GM23338 (cell line): Measurements from ENCODE around the gene ARL5C. TPM values are rescaled to one million over a fixed set of nuclear protein-coding genes. Genes with fewer than 3 reads are reported as not detected.

Source experiments
- ATAC-seq: fragments of 200-7000 bp; cut with Tn5 transposase; 3 replicates; pipeline ENCODE4 v1.9.1; 2020
- DNase-seq: peaks from one replicate; pipeline ENCODE4 v3.0.0-alpha.2; 2015; ENCODE audit warnings: low spot score
- H2AFZ ChIP-seq: fragments of 200-600 bp; sonication (generic); 2 replicates; pipeline ENCODE4 v1.8.0; 2016; ENCODE audit warnings: antibody characterized with exemption, mild to moderate bottlenecking, moderate library complexity
- H3F3A ChIP-seq: fragments of 200-600 bp; sonication (generic); replicated peaks from 2 replicates; pipeline ENCODE4 v1.8.0; 2017; ENCODE audit warnings: antibody characterized with exemption, mixed run types, low read depth
- H3K27ac ChIP-seq: fragments of 200-600 bp; sonication (generic); 2 replicates; pipeline ENCODE4 v1.6.1; 2016; ENCODE audit warnings: low read depth
- H3K27me3 ChIP-seq: fragments of 200-600 bp; sonication (generic); 2 replicates; pipeline ENCODE4 v1.8.0; 2016; ENCODE audit warnings: mild to moderate bottlenecking, mixed run types, moderate library complexity; ENCODE audit not compliant: insufficient read depth
- H3K36me3 ChIP-seq: fragments of 200-600 bp; sonication (generic); 2 replicates; pipeline ENCODE4 v1.8.0; 2016; ENCODE audit warnings: mild to moderate bottlenecking; ENCODE audit not compliant: insufficient read depth
- H3K4me1 ChIP-seq: fragments of 200-600 bp; sonication (generic); 2 replicates; pipeline ENCODE4 v1.8.0; 2016; ENCODE audit warnings: mild to moderate bottlenecking, moderate library complexity; ENCODE audit not compliant: insufficient read depth
- H3K4me2 ChIP-seq: fragments of 200-600 bp; sonication (generic); 2 replicates; pipeline ENCODE4 v1.7.1; 2017; ENCODE audit warnings: mixed run types
- H3K4me3 ChIP-seq: fragments of 200-600 bp; sonication (generic); 2 replicates; pipeline ENCODE4 v1.6.1; 2016; ENCODE audit warnings: mixed run types
- H3K79me2 ChIP-seq: fragments of 200-600 bp; sonication (generic); replicated peaks from 2 replicates; pipeline ENCODE4 v1.8.0; 2017; ENCODE audit warnings: mild to moderate bottlenecking; ENCODE audit not compliant: insufficient read depth
- H3K9me2 ChIP-seq: fragments of 200-600 bp; sonication (generic); 2 replicates; pipeline ENCODE4 v1.8.0; 2017; ENCODE audit not compliant: insufficient read depth
- H4K20me1 ChIP-seq: fragments of 200-600 bp; sonication (generic); replicated peaks from 2 replicates; pipeline ENCODE4 v1.8.0; 2017; ENCODE audit warnings: mild to moderate bottlenecking; ENCODE audit not compliant: insufficient read depth
- H3K27ac Mint-ChIP-seq: 2 replicates; pipeline ENCODE4 v1.8.0; 2020; ENCODE audit warnings: inconsistent platforms, mild to moderate bottlenecking, moderate library complexity, mixed read lengths
- H3K27me3 Mint-ChIP-seq: 3 replicates; pipeline ENCODE4 v1.8.0; 2022; ENCODE audit warnings: low read depth, mild to moderate bottlenecking, moderate library complexity, mixed read lengths, inconsistent platforms; ENCODE audit not compliant: insufficient read depth, poor library complexity
- H3K36me3 Mint-ChIP-seq: 3 replicates; pipeline ENCODE4 v1.8.0; 2021; ENCODE audit warnings: low read depth, mild to moderate bottlenecking, inconsistent platforms, moderate library complexity, mixed read lengths
- H3K4me1 Mint-ChIP-seq: 3 replicates; pipeline ENCODE4 v1.8.0; 2020; ENCODE audit warnings: mild to moderate bottlenecking, inconsistent platforms, mixed read lengths
- H3K4me3 Mint-ChIP-seq: 3 replicates; pipeline ENCODE4 v1.8.0; 2021; ENCODE audit warnings: moderate library complexity, mild to moderate bottlenecking, inconsistent platforms, mixed read lengths
- H3K9me3 Mint-ChIP-seq: 3 replicates; pipeline ENCODE4 v1.8.0; 2020; ENCODE audit warnings: moderate library complexity, mild to moderate bottlenecking, inconsistent platforms, mixed read lengths
- CREB1 ChIP-seq: fragments of 250-450 bp; sonication (Bioruptor Pico); IDR thresholded peaks from 2 replicates; pipeline ENCODE4 v1.5.0; 2020; ENCODE audit warnings: low read depth, mild to moderate bottlenecking, moderate library complexity
- CTCF ChIP-seq, 2 experiments: fragments of 200-600 bp in 1 of 2; sonication (generic) in 1 of 2; conservative IDR thresholded peaks; 2 replicates each; pipeline versions ENCODE4 v1.5.1 to v1.6.1; 2016 to 2017; ENCODE audit warnings: antibody characterized with exemption in 2 of 2, low read depth in 2 of 2, mild to moderate bottlenecking in 2 of 2, moderate library complexity in 1 of 2
- ETS1 ChIP-seq: IDR thresholded peaks from 2 replicates; pipeline ENCODE4 v1.6.1; 2016; ENCODE audit warnings: antibody characterized with exemption
- EZH2 ChIP-seq: fragments of 200-600 bp; sonication (generic); IDR thresholded peaks from one replicate; pipeline ENCODE4 v1.8.0; 2017; ENCODE audit warnings: antibody characterized with exemption, mild to moderate bottlenecking, low read depth; ENCODE audit not compliant: unreplicated experiment
- EZH2phosphoT487 ChIP-seq: fragments of 200-600 bp; sonication (generic); IDR thresholded peaks from one replicate; pipeline ENCODE4 v1.8.1; 2018; ENCODE audit warnings: antibody characterized with exemption; ENCODE audit not compliant: unreplicated experiment
- JUNB ChIP-seq: IDR thresholded peaks from one replicate; pipeline ENCODE4 v1.6.1; 2016; ENCODE audit warnings: antibody characterized with exemption; ENCODE audit not compliant: unreplicated experiment
- NANOG ChIP-seq: IDR thresholded peaks from 2 replicates; pipeline ENCODE4 v1.6.1; 2016; ENCODE audit warnings: antibody characterized with exemption, borderline replicate concordance
- POLR2AphosphoS5 ChIP-seq: IDR thresholded peaks from 2 replicates; pipeline ENCODE4 v1.6.1; 2016; ENCODE audit warnings: antibody characterized with exemption, low read depth
- REST ChIP-seq: IDR thresholded peaks from one replicate; pipeline ENCODE4 v1.6.1; 2018; ENCODE audit warnings: antibody characterized with exemption; ENCODE audit not compliant: unreplicated experiment
- STAT1 ChIP-seq: IDR thresholded peaks from one replicate; pipeline ENCODE4 v1.6.1; 2016; ENCODE audit warnings: antibody characterized with exemption; ENCODE audit not compliant: unreplicated experiment
- ZNF114 ChIP-seq: fragments of 250-450 bp; sonication (Bioruptor Pico); IDR thresholded peaks from 2 replicates; pipeline ENCODE4 v1.5.0; 2020; ENCODE audit warnings: mild to moderate bottlenecking, moderate library complexity
- ZNF331 ChIP-seq: fragments of 250-450 bp; sonication (Bioruptor Pico); IDR thresholded peaks from 2 replicates; pipeline ENCODE4 v1.5.0; 2020; ENCODE audit warnings: low read depth, mild to moderate bottlenecking, moderate library complexity
- ZNF462 ChIP-seq: fragments of 250-450 bp; sonication (Bioruptor Pico); IDR thresholded peaks from 2 replicates; pipeline ENCODE4 v1.5.0; 2020; ENCODE audit warnings: mild to moderate bottlenecking, moderate library complexity
- polyA plus RNA-seq: library from polyadenylated mRNA; unstranded; fragments of >200 nt; fragmentation: Nextera tagmentation; extraction: Ambion mirVana; gene quantifications from 2 replicates; pipeline ENCODE4 v1.2.1, GENCODE V29; 2016
- total RNA-seq: library from RNA; depleted of rRNA; stranded (reverse); fragments of >200 nt; shearing (Covaris generic); gene quantifications from 2 replicates; pipeline ENCODE4 v1.2.3, GENCODE V29; 2014

ARL5C gene
- total and polyA plus RNA-seq, 2 experiments from 2014 or later: not detected

- H3K4me3 ChIP-seq: no peak overlapping the region
- H3K36me3 ChIP-seq: no peaks in the 10 kb centered on the region
- peaks cover 9% of the 10 kb centered on the region for H3K36me3 Mint-ChIP-seq
- no peak overlapping the region for H3K4me2 ChIP-seq
- no peak overlapping the region for H3K27ac ChIP-seq
- no peak overlapping the region for H3K27ac Mint-ChIP-seq
- H3K79me2 ChIP-seq: no peaks in the 10 kb centered on the region
- H3K4me1 ChIP-seq: peaks cover 2% of the 10 kb centered on the region; the same call in 1 of the 2 replicates
- no peaks in the 10 kb centered on the region for H4K20me1 ChIP-seq
- peaks cover 14% of the 10 kb centered on the region for H3K4me1 Mint-ChIP-seq
- peak overlapping the region; percentile 38; the same call in 1 of the 2 replicates for H2AFZ ChIP-seq
- ATAC-seq (no peak), DNase-seq (no peak)
- TF ChIP-seq JUNB (no peak), EZH2phosphoT487 (no peak), ZNF462 (no peak), NANOG (no peak), ZNF331 (CRISPR knock-in tag) (no peak), POLR2AphosphoS5 (no peak), ZNF114 (CRISPR knock-in tag) (no peak), CREB1 (CRISPR knock-in tag) (no peak), STAT1 (no peak), ETS1 (no peak), CTCF (conservative IDR thresholded peaks at IDR 0.05; ENCODE audit: low read depth in 2 of 2) (no peak), EZH2 (no peak), REST (no peak)
- H3K4me3 Mint-ChIP-seq: no peak overlapping the region
- no peaks in the 10 kb centered on the region for H3F3A ChIP-seq
- peaks cover 49% of the 10 kb centered on the region for H3K27me3 Mint-ChIP-seq
- H3K9me3 Mint-ChIP-seq: peaks cover 13% of the 10 kb centered on the region
- no peaks in the 10 kb centered on the region for H3K9me2 ChIP-seq
- peaks cover 18% of the 10 kb centered on the region for H3K27me3 ChIP-seq
These were observed 10.3 kb downstream of the ARL5C start for GRCh38 chr17:39155654-39156053.
